ENCODE data around the gene LETM1.

LETM1 gene

GRCh38 chr4:1802720-1803522, 53.0 kb downstream of the LETM1 start:
- no peak for DNase-seq
- intact Hi-C loops (cut with DNase I) = no loop called here

DNA sequence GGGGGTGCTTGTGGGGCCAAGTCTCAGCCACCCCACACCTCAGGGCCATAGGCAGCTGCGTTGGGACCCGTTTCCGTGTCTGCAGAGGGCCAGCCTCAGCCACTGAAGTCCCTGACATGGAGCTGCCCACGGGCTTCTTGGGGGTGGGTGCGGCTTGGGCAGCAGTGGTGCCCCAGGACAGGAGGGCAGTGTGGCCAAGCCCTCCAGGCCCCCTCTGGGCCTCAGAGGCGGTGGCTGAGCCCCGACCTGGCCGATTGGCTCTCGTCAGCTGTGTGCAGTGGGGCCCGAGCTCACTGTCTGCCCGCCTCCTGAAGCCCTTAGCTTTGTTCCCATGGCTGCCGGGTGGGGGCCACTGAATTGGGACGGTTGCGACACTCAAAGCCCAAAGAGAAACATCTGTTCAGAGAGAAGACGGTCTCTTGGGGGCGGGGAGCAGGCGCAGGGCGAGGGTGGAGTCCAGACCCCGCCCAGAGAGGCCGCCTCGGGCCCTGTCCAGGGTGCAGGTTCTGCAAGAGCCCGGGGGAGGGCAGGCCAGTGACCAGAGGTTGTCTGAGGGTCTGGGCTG, 53.7 kb downstream of the LETM1 start:
- intact Hi-C loops (cut with DNase I) = no loop called here
- no peak for DNase-seq

DNA sequence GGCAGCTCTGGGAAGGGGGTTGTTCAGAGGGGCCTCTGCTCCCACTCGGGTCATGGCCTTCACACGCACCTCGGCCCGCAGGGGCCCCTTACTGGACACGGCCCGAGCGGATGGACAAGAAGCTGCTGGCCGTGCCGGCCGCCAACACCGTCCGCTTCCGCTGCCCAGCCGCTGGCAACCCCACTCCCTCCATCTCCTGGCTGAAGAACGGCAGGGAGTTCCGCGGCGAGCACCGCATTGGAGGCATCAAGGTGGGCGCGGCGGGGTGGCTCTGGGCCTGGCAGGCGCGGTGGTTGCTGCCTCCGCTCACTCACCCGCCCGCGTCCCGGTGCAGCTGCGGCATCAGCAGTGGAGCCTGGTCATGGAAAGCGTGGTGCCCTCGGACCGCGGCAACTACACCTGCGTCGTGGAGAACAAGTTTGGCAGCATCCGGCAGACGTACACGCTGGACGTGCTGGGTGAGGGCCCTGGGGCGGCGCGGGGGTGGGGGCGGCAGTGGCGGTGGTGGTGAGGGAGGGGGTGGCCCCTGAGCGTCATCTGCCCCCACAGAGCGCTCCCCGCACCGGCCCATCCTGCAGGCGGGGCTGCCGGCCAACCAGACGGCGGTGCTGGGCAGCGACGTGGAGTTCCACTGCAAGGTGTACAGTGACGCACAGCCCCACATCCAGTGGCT, 54.5 kb downstream of the LETM1 start:
- DNase-seq = no peak
- intact Hi-C loops (cut with DNase I) = no loop called here

DNA sequence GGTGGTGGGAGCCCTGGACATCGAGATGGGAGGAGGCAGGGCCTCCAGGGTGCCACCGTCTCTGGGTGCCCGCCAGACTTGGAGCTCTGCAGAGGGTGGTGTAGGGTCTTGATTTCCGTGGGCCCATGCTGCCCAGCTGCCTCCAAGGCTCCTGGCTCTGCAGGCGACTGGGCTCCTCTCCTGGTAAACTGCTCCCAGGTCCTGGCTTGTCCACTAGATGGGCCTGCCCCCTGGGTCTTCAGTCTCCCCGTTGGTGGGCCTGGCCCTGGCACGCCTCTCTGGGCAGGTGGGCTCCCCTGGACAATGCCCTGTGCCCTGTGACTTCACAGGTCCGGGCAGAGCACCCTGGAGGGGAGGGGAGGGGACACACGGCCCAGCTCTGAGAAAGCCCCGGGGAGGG, 55.2 kb downstream of the LETM1 start:
- intact Hi-C loops (cut with DNase I) = no loop called here

GRCh38 chr4:1799387-1800375, 56.3 kb downstream of the LETM1 start:
- DNase-seq = no peak

More for the DNA sequence above, 55.2 kb downstream of the LETM1 start:
- DNase-seq = no peak

DNA sequence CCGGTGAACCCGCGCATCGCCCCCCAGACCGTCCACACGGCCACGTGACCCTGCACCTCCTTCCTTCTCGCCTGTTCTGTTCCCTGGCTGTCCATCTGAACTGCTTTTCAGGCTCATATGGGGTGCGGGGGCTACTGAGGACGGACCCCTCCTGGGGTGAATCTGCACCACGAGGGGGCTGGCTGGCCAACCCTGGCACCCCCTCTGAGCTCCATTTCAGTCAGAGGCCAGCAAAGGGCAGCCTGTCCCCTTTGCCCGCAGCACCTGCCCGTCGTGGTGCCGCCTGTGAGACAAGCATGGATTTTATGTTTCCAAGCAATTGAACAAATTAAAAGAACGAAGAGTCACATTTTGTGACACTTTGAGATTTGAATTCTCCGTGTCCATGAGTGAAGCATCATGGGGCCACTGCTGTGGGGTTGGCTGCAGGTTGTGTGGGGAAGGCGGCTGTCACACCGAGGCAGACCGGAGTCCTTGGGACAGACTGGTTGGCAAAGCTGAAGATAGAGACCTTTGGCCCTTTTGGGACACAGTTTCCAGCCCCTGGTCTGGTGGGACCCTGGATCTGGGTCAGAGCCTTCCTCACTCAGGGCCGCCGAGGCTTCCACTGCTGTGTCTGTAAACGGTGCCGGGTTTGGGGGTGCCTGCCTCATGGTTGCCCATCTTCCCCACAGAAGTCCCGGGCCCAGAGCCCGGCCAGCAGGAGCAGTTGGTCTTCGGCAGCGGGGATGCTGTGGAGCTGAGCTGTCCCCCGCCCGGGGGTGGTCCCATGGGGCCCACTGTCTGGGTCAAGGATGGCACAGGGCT, 57.2 kb downstream of the LETM1 start:
- intact Hi-C loops (cut with DNase I) = no loop called here
- DNase-seq = no peak

More at GRCh38 chr4:1799387-1800375, 56.3 kb downstream of the LETM1 start:
- intact Hi-C loops (cut with DNase I) = no loop called here

DNA sequence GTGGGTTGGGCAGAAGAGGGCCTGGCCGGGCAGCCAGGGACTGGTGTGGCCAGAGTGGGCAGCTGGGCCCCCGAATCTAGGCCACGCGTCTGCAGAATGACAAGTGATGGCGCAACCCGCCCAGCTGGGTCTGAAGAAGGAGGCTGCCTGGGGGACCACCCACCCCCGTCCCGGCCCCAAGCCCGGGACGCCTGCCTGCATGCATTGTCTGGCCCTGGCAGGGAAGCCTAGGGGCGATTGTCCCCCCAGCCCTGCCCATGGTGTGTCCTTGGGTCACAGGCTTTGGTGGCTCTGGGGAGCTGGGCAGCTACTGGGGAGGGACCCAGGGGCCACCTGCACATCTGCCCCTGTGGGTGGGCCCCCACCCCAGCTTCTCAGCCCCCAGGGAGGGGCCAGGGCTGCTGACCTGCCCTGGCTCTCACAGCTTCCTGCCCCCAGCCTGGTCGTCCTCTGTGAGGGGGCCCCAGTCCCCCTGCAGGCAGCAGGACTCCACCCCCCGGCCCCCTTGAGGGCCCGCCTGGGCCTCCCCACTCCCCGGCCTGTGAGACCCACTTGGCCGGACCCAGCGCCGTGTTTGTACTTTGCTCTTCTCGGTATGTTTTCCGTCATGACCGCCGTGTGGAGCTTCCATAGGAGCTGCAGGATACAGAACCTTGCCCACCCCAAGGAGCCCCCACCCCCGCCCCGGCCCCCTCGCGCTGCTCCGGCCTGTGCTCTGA, 57.9 kb downstream of the LETM1 start:
- intact Hi-C loops (cut with DNase I) = no loop called here
- DNase-seq = peak in 40 of 42 donors; percentile 15 to 87 (median 59)

- intact Hi-C loops (cut with DNase I) = no loop called here
Observed at GRCh38 chr4:1797298-1797860, 58.6 kb downstream of the LETM1 start.

DNA sequence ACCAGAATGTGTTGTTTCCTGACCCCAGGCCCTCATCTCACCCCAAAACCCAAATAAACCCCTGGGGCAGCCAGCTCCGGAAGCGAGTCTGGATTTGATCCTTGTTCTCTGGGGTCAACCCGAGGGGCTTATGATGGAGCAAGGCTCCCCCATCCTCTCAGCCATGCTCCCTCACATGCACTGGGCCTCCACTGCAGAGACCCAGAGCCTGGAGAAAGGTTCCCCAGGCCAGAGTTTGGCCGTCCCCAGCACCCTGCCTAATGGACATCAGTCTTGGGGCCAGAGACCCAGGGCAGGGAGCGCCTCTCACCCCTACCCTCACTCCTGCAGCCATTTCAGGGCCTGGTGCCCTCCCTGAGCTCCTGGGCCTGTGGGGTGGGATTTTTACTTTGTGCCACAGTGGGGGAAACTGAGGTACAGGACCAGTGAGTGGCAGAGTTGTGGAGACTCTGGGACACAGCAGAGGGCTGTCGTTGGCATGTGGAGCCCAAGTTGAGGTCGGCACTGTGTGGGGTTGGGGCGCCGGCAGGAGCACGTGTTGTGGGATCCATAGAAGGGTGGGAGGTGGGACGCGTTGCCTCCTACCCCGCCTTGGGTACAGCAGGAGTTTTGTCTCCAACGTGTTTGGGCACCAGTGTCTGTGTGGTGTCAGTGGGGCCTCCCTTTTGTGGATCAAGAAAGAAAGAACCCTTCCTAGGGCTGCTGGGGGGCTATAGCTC, 59.3 kb downstream of the LETM1 start:
- intact Hi-C loops (cut with DNase I) = no loop called here
- DNase-seq = no peak

More at GRCh38 chr4:1797298-1797860, 58.6 kb downstream of the LETM1 start:
- DNase-seq = peak in 3 of 42 donors; percentile 28 to 43 (median 31)

- intact Hi-C loops (cut with DNase I) = no loop called here
- no peak for DNase-seq
Observed at GRCh38 chr4:1795299-1796195, 60.4 kb downstream of the LETM1 start.

DNA sequence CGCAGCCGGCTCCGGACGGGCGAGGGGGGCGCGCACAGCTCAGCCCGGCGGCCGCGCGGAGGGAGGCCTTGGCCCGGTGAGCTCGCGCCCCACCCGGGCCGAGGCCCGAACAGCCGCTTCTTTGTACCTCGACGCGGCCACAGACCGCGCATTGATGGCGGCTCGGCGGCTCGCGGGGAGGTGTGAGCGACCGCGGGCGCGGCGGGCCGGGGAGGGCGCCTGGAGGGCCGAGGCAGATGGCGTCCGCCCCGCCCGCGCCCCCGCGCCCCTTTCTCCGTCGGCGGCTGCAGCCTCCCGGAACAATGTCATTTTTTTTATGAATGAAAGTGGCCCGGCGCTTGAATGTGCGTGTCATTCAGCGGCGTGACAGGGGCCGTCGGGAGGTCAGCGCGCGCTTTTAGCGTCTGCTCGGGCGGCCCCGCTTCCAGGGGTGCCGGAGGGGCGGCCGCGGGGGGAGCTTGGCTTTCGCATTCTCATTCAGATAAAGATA, 61.1 kb downstream of the LETM1 start:
- intact Hi-C loops (cut with DNase I) = no loop called here
- no peak for DNase-seq

DNA sequence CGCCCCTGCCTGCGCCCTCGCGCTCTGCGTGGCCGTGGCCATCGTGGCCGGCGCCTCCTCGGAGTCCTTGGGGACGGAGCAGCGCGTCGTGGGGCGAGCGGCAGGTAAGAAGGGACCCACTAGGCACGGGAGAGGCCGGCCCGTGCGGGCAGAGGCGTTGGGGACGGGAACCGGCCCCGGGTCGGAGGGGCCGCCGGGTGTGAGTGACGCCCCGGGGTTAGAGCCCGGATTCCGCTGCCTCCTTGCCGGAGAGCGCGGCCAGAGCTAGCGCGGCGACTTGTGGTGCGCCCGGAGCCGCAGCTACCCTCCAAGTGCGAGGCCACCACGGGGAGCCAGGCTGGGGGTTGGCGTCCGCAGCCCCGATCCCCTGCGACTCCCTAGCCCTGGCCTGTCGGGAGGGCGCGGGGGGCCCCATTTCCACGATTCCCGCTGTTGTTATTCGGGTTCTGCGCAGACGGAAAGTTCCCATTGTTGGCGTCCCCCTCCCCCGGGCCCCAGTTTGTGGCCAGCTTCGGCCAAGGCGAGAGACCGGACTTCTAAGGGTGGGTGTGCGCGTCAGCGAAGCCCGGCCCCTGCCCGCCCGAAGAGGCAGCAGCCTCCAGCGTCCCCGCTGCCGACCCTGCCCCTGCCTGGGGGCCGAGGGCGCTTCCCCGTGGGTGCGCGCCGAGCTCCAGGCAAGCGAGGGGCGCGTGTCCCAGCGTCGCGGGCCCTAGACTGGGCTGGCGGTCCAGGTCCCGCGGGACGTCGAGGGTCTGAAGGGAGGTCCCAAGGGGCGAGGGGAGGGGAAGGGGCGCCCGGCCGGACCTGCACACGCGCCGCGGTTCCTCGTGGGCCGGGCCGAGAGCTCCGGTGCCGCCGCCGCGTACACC, 61.8 kb downstream of the LETM1 start:
- intact Hi-C loops (cut with DNase I) = no loop called here
- DNase-seq = no peak

GRCh38 chr4:1793496-1793840, 62.5 kb downstream of the LETM1 start:
- DNase-seq = no peak
- intact Hi-C loops (cut with DNase I) = no loop called here

- intact Hi-C loops (cut with DNase I) = no loop called here
- DNase-seq = peak in 10 of 42 donors; percentile 23 to 60 (median 47)
Observed at GRCh38 chr4:1792832-1793495, 63.0 kb downstream of the LETM1 start, which contains the start of gene FGFR3. FGFR3 (plus strand) TSS chr4:1793293; CDS start chr4:1793935, 642 bp downstream.
